Body of pancreas (tissue), 4 donors: ENCODE data around the gene MCTP1.

Experiments
- CTCF ChIP-seq, 7 experiments: fragments of 450-650 bp in 4 of 7; fragments of 200-600 bp in 3 of 7; sonication (generic) in 3 of 7; IDR thresholded peaks; one replicate each; pipeline ENCODE4 v1.5.1; 2016 to 2019; ENCODE audit warnings: antibody characterized with exemption in 7 of 7
- POLR2A ChIP-seq, 3 donors: fragments of 450-650 bp; IDR thresholded peaks; one replicate each; pipeline ENCODE4 v1.6.1; 2016; ENCODE audit warnings: antibody characterized with exemption in 3 of 3, mild to moderate bottlenecking in 2 of 3

GRCh38 chr5:95044096-95044495 lies 240.8 kb downstream of the MCTP1 start:
- TF ChIP-seq CTCF (IDR thresholded peaks at IDR 0.05) (no peak), POLR2A (IDR thresholded peaks at IDR 0.05) (no peak)
